T-helper 1 cell (primary cell): ENCODE measurements around the gene CCDC88A.
A peak's percentile ranks its signal among the peaks of the same experiment; 100 is the strongest.
"Not testable (repeated sequence)": the region's sequence is repeated elsewhere in the genome, so short reads cannot be mapped to it uniquely, and the experiment has no call there.

Experiments used
- DNase-seq, 5 donors: peaks; one replicate each; pipeline ENCODE4 v3.0.0-alpha.2; 2012 to 2020

CCDC88A gene

DNA sequence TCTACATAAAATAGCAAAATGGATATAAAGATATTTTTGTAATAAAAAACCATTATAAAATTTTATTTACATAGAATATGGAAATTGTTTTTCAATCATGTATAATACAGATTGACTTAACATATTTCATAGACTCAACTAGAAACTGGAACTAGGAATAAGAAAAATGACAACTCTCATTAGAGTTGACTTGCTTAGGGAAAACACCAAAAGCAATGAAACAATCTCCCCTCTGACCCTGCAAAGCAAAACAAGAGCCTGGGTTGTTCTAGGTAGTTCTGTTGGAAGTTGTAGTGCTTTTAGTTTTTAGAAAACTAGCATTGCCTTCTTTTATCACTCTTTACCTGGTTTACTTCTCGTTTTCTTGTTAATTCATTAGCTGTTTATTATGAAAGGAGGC, 118.4 kb downstream of the CCDC88A start:
- no peak for DNase-seq

- DNase-seq = no peak
Observed at GRCh38 chr2:55296393-55296792, 123.3 kb downstream of the CCDC88A start.

DNA sequence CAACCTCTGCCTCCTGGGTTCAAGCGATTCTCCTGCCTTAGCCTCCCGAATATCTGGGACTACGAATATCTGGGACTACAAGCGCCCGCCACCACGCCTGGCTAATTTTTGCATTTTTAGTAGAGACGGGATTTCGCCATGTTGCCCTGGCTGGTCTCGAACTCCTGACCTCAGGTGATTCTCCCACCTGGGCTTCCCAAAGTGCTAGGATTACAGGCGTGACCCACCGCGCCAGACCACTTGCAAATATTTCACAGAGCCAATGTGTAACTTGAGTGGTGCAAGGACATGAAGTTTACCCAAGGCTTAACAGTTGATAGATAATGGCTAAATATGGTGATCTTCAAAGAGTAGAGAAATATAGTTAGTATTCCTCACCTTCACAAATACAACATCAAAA, 136.6 kb downstream of the CCDC88A start:
- no peak for DNase-seq

GRCh38 chr2:55282110-55282917, 137.3 kb downstream of the CCDC88A start:
- peak; percentile 70 to 89 (median 80) for DNase-seq

- not testable (repeated sequence) for DNase-seq
Observed at GRCh38 chr2:55280851-55281546, 138.7 kb downstream of the CCDC88A start.

GRCh38 chr2:55279859-55280424, 139.7 kb downstream of the CCDC88A start:
- DNase-seq = not testable (repeated sequence)

DNA sequence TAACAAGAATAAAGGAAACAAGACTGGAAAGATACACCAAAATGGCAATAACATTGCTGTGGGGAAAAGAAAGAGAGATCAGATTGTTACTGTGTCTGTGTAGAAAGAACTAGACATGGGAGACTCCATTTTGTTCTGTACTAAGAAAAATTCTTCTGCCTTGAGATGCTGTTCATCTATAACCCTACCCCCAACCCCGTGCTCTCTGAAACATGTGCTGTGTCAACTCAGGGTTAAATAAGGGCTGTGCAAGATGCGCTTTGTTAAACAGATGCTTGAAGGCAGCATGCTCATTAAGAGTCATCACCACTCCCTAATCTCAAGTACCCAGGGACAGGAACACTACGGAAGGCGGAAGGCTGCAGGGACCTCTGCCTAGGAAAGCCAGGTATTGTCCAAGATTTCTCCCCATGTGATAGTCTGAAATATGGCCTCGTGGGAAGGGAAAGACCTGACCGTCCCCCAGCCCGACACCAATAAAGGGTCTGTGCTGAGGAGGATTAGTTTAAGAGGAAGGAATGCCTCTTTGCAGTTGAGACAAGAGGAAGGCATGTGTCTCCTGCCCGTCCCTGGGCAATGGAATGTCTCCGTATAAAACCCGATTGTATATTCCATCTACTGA, 140.3 kb downstream of the CCDC88A start:
- DNase-seq = not testable (repeated sequence)

DNA sequence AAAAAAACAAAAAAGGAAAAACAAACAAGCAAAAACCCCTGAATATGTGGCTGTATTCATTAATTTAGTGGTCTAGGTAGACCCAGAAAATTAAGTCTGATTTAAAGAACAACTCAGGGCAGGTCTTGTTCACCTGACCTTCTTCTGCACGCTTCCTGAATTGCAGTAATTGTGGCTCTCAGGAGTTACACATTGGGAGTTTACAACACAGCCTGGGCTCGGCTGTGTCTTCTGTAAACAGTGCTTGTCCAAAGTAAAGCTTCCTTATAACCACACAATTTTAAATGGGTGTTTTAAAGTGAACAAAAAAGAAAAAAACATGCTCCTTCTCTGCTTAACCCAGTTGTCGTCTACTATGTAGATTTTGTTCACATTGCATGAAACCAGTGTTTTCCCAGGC, 142.3 kb downstream of the CCDC88A start:
- no peak for DNase-seq

DNA sequence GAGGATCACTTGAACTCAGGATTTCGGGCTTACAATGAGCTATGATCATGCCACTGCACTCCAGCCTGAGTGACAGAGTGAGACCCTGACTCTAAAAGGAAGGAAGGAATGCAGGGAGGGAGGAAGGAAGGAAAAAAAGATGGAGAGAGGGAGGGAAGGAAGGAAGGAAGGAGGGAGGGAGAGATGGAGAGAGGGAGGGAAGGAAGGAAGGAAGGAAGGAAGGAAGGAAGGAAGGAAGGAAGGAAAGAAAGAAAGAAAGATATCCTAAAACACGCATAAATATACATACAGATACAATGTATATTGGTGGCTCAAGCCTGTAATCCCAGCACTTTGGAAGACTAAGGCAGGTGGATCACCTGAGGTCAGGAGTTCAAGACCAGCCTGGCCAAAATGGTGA, 145.3 kb downstream of the CCDC88A start:
- DNase-seq = not testable (repeated sequence)

DNA sequence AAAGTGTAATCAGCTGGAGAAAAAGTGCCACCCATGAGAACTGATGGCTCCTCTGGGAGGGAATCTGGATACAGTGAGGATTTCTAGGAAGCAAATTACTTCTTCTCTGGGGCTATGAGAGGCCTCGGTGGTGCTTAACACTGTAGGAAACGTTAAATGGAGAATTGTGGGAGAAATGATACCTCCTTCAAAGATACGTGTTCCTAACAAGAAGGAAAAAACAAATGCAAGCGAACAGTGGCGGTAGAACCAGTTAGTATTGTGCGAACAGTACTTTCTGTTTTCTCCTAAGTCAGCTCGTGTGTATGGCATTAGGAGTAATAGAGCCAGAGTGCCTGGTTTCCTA, 150.0 kb downstream of the CCDC88A start:
- DNase-seq = peak in 1 of 5 donors; percentile 6

DNA sequence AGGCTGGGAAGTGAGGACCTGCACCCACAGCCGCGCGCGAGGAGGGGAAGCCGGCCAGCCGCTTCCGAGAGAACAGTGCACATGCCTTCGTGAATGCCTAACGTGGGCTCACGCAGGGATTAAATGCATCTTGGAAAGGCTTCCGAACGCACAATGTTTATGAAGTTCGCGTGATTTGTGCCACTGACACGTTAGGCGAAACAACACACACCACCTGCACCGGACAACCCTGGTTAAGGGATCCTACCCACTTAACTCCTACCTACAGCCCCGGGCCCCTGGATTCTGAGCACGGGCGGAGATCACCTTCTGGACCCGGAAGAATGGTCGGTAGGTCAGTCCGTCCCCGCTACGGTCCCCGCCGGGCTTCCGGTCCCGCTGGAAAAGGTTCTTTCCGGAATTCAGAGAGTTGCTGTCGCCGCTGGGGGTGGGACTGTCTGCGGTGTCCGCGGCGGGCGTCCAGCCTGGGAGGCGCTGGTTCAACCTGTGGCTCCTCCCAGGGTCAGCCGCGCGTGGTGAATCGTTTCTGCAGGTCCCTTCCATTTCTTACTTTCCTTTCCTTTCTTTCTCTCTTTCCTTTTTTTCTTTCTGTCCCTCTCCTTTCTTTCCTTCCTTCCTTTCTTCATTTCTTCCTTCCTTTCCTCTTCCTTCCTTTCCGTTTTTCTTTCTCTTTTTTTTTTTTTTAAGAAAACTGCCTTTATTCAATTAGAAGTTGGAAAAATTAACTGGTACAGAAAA, 150.6 kb downstream of the CCDC88A start, which contains the start of gene MTIF2:
Gene MTIF2, minus strand, starts transcription at position 325 of the 738 bp plus-strand sequence. CDS start 5,373 bp downstream, outside the sequence.
- peak; percentile 72 to 89 (median 82) for DNase-seq

DNA sequence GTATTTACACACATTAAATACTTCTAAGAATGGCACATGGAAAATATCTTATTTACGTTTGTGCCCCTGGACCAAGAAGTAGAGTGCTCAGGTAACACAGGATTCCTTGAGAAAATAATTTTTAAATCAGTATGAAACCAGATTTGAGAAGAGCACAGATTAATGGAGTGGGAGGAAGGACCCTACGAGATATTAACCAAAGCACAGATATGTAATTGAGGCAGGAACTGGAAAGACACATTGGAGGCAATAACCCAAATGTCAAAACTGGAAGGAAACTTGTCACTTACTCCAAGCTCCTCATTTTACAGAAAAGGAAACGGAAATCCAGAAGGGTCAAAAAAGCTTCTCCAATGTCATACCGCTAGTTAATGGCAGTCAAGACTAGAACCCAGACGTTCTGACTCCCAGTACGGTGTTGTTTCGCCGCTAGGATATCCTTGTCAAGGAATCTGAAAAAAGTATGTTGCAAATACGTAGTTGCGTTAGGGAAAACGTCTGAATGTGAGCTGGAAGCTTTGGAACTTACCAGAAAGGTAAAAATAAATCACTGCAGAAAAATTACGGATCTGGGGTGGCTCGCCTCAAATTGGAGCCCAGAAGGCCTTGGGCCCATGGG, 151.3 kb downstream of the CCDC88A start:
- peak in 1 of 5 donors; percentile 6 for DNase-seq

- not testable (repeated sequence) for DNase-seq
Observed at GRCh38 chr2:55259586-55259985, 160.1 kb downstream of the CCDC88A start.

DNA sequence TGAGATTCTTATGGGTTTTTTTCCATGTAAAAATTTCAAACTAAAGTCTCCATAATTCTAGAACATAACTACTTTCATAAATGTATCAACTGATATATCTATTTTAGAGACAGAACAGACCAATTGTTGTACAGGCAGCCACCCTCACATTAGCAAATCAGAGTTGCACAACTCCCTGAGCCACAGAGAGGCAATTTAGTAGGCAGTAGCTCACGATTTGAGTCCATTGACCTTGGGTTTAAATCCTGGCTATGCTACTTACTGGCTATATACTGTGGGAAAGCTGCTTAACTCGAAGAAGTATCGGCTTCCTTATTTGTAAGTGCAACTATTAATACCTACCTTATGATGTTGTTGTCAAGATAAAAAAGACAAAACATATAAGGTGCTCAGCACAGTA, 166.8 kb downstream of the CCDC88A start:
- no peak for DNase-seq

DNA sequence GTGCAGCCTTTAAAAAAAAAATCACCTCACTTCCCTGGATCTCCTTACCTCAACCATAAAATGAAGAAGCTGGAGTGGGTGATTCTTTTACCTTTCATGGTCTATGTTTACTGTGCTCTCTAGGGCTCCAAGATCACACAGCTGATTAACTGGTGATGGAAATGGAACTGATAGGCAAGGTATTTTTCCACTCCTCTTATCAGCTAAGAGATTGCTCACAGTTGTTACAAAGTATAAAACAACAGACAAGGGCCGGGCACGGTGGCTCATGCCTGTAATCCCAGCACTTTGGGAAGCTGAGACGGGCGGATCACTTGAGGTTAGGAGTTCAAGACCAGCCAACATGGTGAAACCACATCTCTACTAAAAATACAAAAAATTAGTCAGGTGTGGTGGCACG, 172.6 kb downstream of the CCDC88A start:
- DNase-seq = no peak

DNA sequence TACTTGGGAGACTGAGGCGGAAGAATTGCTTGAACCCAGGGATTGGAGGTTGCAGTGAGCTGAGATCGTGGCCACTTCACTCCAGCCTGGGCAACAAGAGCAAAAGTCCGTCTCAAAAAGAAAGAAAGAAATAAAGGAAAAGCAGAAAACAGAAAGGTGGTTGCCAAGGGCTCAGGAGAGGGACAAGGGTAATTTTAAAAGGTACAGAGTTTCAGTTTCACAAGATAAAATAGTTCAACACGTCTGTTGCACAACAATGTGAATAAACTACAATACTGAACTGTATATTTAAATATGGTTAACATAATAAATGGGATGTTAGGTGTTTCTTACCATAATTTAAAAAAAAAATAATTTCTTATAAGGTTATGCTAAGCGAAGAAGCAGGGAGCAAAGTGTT, 174.2 kb downstream of the CCDC88A start:
- no peak for DNase-seq

- DNase-seq = no peak
Observed at GRCh38 chr2:55242617-55243016, 177.0 kb downstream of the CCDC88A start.

DNA sequence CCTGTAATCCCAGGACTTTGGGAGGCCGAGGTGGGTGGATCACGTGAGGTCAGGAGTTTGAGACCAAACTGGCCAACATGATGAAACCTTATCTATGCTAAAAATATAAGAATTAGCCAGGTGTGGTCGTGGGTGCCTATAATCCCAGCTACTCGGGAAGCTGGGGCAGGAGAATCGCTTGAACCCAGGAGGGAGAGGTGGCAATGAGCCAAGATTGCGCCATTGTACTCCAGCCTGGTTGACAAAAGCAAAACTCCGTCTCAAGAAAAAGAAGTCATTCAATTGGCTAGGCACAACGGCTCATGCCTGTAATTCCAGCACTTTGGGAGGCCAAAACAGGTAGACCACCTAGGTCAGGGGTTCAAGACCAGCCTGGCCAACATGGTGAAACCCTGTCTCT, 178.1 kb downstream of the CCDC88A start:
- not testable (repeated sequence) for DNase-seq

DNA sequence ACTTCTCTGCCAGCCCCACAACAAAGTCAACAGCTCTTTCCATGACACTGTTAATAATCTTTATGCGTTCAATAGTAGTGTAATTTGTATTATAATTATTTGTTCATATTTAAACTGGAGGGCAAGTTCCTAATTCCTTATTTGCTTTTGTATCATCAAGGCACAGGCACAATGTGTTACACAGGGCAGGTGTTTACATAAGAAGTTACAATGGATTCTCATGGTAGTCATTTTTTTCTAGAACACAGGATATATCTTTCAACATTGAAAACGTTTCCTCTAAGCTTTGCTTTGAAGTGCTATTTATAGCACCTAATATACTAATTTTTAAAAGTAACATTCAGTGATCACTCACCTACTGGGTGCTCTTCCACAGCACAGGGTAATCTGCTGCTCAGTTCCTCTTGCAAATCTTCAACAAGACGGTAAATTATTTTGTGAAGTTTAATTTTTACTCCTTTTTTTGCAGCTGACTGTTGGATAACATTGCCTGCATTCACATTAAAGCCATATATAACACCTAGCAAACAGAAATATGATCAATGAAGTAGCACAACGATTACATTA, 179.9 kb downstream of the CCDC88A start:
- no peak for DNase-seq
